ENCODE measurements around the gene ELN. TPM values are rescaled to one million over a fixed set of nuclear protein-coding genes. Genes with fewer than 3 reads are reported as not detected.

The ELN gene
- total and polyA plus RNA-seq, 2 of the 4 experiments (the other 2 are of a cell fraction): 2.2 to 14.3 TPM

GRCh38 chr7:74056096-74056915 is 28.3 kb downstream of the ELN start:
- no peaks in the 10 kb centered on the region for H4K20me1 ChIP-seq (ENCODE audit: insufficient read depth, low read length)
- DNase-seq: no peak
- BruUV-seq (replicated peaks): no TSS peak
- no peak overlapping the region for H3K4ac ChIP-seq (ENCODE audit: low read depth, low read length)
- no peak overlapping the region for H3K14ac ChIP-seq (replicated peaks; ENCODE audit: low read depth, low read length)
- H4K8ac ChIP-seq (ENCODE audit: low read depth in 2 of 2, low read length in 2 of 2): no peak overlapping the region
- H3K9me3 ChIP-seq (ENCODE audit: control insufficient read depth, insufficient read depth, low read length): no peaks in the 10 kb centered on the region
- no peak overlapping the region for H2AK5ac ChIP-seq (ENCODE audit: low read depth, low read length)
- no peak overlapping the region for H2BK120ac ChIP-seq (ENCODE audit: low read depth, low read length)
- ChIA-PET POLR2A (ENCODE audit: unreplicated experiment) (no interaction called here), CTCF (no interaction called here)
- no peak overlapping the region for H3K23ac ChIP-seq (ENCODE audit: low read depth, low read length)
- WGBS, 2 experiments (ENCODE audit: extremely low coverage in 2 of 2, insufficient read length in 1 of 2): 87% methylated on average over 17 of the region's 26 CpGs; no CpG with 5 or more reads in 1 of the 2 experiments
- no peak overlapping the region for H2AK9ac ChIP-seq (replicated peaks; ENCODE audit: low read depth, low read length, poor library complexity)
- H3K56ac ChIP-seq (ENCODE audit: extremely low read depth, insufficient read depth, low read length): no peak overlapping the region
- dilution Hi-C loops (cut with HindIII; ENCODE audit: low sequenced_read_pairs, unreplicated experiment) (no loop called here), intact Hi-C loops (cut with micrococcal nuclease) (no loop called here), in situ Hi-C loops (cut with MboI; ENCODE audit: low sequenced_read_pairs) (no loop called here)
- H4K91ac ChIP-seq (ENCODE audit: insufficient read depth, low read depth, low read length): no peak overlapping the region
- ATAC-seq (ENCODE audit: low read depth): no peak
- H3K9ac ChIP-seq (ENCODE audit: low read depth, low read length): no peak overlapping the region
- H2BK15ac ChIP-seq (ENCODE audit: low read depth, low read length): no peak overlapping the region
- H3K79me1 ChIP-seq (ENCODE audit: low read depth in 1 of 2, low read length in 2 of 2): no peaks in the 10 kb centered on the region
- no peak overlapping the region for H4K5ac ChIP-seq (ENCODE audit: low read depth, low read length)
- no peak overlapping the region for H3K4me2 ChIP-seq (ENCODE audit: low read depth, low read length)
- H3K18ac ChIP-seq (ENCODE audit: low read depth, low read length): no peak overlapping the region
- no peaks in the 10 kb centered on the region for H3K4me1 ChIP-seq (ENCODE audit: control insufficient read depth, insufficient read depth, low read length)
- no peak overlapping the region for H2BK20ac ChIP-seq (ENCODE audit: low read depth, low read length)
- H2BK5ac ChIP-seq (ENCODE audit: low read depth, low read length, poor library complexity, severe bottlenecking): no peak overlapping the region
- TF ChIP-seq ELK1 (IDR thresholded peaks at IDR 0.05; ENCODE audit: borderline replicate concordance, low read depth, low read length) (no peak), RFX5 (IDR thresholded peaks at IDR 0.05; ENCODE audit: low read depth, low read length) (no peak), FOS (IDR thresholded peaks at IDR 0.05; ENCODE audit: low read depth, low read length) (no peak), CHD1 (IDR thresholded peaks at IDR 0.05; ENCODE audit: low read depth, low read length) (no peak), BHLHE40 (IDR thresholded peaks at IDR 0.05; ENCODE audit: low read depth, low read length) (no peak), MAZ (IDR thresholded peaks at IDR 0.05; ENCODE audit: borderline replicate concordance, low read depth, low read length) (no peak), POLR2A (IDR thresholded peaks at IDR 0.05; ENCODE audit: low read depth, low read length) (no peak), MXI1 (IDR thresholded peaks at IDR 0.05; ENCODE audit: borderline replicate concordance, low read depth, low read length) (no peak)
- no peaks in the 10 kb centered on the region; the same call in 1 of the 2 replicates for H3K9me1 ChIP-seq (ENCODE audit: insufficient read depth, low read length)
- H2AFZ ChIP-seq (replicated peaks; ENCODE audit: low read length, poor library complexity): no peak overlapping the region
- no peak overlapping the region for H3K4me3 ChIP-seq (ENCODE audit: insufficient read depth, low read depth, low read length)
- no peaks in the 10 kb centered on the region; the same call in 1 of the 2 replicates for H3K27me3 ChIP-seq (ENCODE audit: control insufficient read depth, insufficient read depth, low read length)
- H3K27ac ChIP-seq (ENCODE audit: insufficient read depth, low read length): no peak overlapping the region
- H3K36me3 ChIP-seq (ENCODE audit: control insufficient read depth, insufficient read depth, low read length): no peaks in the 10 kb centered on the region

Measured in IMR-90 (cell line).